Osteocyte (in vitro differentiated cells): ENCODE measurements around the gene DTHD1. TPM values are rescaled to one million over a fixed set of nuclear protein-coding genes. Genes with fewer than 3 reads are reported as not detected.

Experiments used
- DNase-seq: peaks from one replicate; pipeline ENCODE4 v3.0.0; 2021; ENCODE audit warnings: mixed read lengths; ENCODE audit not compliant: unreplicated experiment; ENCODE audit errors: extremely low spot score
- H3K27ac Mint-ChIP-seq: one replicate; pipeline ENCODE4 v1.8.0; 2021; ENCODE audit warnings: mild to moderate bottlenecking, mixed read lengths; ENCODE audit not compliant: unreplicated experiment
- H3K27me3 Mint-ChIP-seq: one replicate; pipeline ENCODE4 v1.8.0; 2021; ENCODE audit warnings: mixed read lengths; ENCODE audit not compliant: unreplicated experiment
- H3K36me3 Mint-ChIP-seq: one replicate; pipeline ENCODE4 v1.8.0; 2021; ENCODE audit warnings: mixed read lengths; ENCODE audit not compliant: unreplicated experiment
- H3K4me1 Mint-ChIP-seq: one replicate; pipeline ENCODE4 v1.8.0; 2021; ENCODE audit warnings: mixed read lengths; ENCODE audit not compliant: unreplicated experiment
- H3K4me3 Mint-ChIP-seq: one replicate; pipeline ENCODE4 v1.8.0; 2021; ENCODE audit warnings: mild to moderate bottlenecking, moderate library complexity, mixed read lengths; ENCODE audit not compliant: unreplicated experiment
- H3K9me3 Mint-ChIP-seq: one replicate; pipeline ENCODE4 v1.8.0; 2021; ENCODE audit warnings: mixed read lengths; ENCODE audit not compliant: unreplicated experiment
- total RNA-seq: library from RNA; stranded (reverse); gene quantifications from 2 replicates; pipeline ENCODE4 v1.2.1, GENCODE V29; 2021
- TF ChIP-seq, protein P1 (sequence below): fragments of 200-600 bp; sonication (generic); IDR thresholded peaks from 2 replicates; pipeline ENCODE4 v1.5.0; 2021; ENCODE audit warnings: antibody characterized with exemption, mild to moderate bottlenecking, moderate library complexity

DTHD1 gene
- total RNA-seq, 1 donor from 2014 or later = not detected

DNA sequence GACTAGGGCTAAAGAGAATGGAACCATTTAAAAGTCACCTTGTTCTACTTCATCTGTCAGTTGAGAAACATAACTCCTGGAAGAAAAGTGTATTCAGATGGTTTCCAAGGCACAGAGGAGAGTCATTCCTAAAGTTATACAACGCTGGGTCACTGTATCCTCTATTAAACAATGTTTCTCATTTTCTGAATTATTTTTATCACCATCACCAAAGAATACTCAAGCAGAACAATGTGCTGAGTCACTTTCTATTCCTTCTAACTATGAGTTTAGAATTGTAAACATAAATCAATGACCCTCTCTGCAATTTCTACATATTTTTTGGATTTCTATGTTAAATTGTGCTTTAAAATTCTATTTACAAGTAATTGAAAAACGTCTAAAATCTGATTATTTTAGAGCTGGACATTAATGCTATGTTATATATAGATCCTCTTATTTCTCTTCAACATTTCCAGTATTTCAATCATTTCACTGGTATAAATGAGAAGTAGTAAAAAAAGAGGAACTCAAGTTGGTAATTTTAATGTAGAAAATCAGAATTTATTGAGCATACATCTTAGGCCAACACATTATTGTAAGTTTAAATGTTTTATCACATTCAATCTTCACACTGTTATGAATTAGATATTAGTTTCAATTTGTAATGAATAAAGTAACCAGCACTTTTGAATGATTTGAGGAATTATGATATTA, 7.5 kb downstream of the DTHD1 start:
- DNase-seq = no peak
- Mint-ChIP-seq H3K36me3 (no peaks in the 10 kb centered on the region), H3K4me1 (peaks cover 16% of the 10 kb centered on the region), H3K9me3 (no peaks in the 10 kb centered on the region), H3K4me3 (no peak overlapping the region), H3K27ac (no peak overlapping the region), H3K27me3 (no peaks in the 10 kb centered on the region)
- TF ChIP-seq, protein P1, sequence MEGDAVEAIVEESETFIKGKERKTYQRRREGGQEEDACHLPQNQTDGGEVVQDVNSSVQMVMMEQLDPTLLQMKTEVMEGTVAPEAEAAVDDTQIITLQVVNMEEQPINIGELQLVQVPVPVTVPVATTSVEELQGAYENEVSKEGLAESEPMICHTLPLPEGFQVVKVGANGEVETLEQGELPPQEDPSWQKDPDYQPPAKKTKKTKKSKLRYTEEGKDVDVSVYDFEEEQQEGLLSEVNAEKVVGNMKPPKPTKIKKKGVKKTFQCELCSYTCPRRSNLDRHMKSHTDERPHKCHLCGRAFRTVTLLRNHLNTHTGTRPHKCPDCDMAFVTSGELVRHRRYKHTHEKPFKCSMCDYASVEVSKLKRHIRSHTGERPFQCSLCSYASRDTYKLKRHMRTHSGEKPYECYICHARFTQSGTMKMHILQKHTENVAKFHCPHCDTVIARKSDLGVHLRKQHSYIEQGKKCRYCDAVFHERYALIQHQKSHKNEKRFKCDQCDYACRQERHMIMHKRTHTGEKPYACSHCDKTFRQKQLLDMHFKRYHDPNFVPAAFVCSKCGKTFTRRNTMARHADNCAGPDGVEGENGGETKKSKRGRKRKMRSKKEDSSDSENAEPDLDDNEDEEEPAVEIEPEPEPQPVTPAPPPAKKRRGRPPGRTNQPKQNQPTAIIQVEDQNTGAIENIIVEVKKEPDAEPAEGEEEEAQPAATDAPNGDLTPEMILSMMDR = no peak

DNA sequence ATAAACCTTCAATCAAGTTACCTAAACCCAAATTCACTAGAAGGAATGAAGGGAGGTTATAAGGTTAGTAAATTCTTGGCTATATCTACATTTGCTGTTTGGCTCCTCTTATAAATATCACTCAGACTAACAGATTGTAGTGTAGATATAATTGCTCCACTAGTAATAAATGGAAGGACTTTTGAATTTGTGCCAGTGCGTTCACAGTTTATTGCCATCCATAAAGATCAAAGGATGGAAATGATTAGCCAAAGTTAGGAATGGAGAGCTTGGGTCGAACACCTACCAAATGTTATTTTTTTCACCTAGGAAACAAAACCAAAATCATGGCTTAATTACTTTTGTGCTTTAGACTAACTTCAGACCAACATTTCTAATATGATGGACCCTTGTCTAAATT, 9.2 kb downstream of the DTHD1 start:
- Mint-ChIP-seq H3K36me3 (no peaks in the 10 kb centered on the region), H3K9me3 (no peaks in the 10 kb centered on the region), H3K4me3 (no peak overlapping the region), H3K27ac (no peak overlapping the region), H3K27me3 (no peaks in the 10 kb centered on the region), H3K4me1 (peaks cover 11% of the 10 kb centered on the region)
- TF ChIP-seq, protein P1 = no peak
- DNase-seq = no peak

DNA sequence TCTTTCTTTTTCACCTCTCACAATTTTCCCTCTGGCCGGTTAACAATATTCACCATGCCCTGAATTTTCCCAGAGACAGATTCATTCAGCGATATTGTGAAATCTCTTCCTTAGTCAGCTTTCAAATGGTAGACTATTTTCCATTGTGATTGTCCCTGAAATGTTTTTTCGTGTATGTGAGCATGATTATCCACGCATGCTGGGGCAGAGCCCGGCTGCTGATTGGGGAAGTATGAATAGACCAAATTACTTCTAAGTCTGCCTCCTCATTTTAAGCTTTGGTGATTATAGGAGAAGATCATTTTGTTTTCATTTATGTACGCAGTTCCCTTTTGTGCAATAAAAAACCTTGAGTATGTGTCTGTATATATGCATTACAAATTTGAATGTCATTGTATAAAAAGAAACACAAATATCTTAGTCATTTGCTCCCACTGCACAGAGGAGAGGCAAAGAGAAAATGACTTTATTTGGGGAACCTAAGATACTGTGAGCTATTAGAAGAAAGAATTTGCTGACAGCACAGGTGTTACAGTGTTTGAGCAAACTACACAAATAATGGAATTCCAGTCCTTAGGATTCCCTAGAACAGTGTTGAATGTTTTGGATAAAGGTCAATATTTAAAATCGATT, 11.3 kb downstream of the DTHD1 start:
- no peaks in the 10 kb centered on the region for H3K36me3 Mint-ChIP-seq
- peaks cover 11% of the 10 kb centered on the region for H3K4me1 Mint-ChIP-seq
- no peak for DNase-seq
- no peak overlapping the region for H3K4me3 Mint-ChIP-seq
- H3K27ac Mint-ChIP-seq = no peak overlapping the region
- no peaks in the 10 kb centered on the region for H3K27me3 Mint-ChIP-seq
- no peaks in the 10 kb centered on the region for H3K9me3 Mint-ChIP-seq
- TF ChIP-seq, protein P1 = no peak

DNA sequence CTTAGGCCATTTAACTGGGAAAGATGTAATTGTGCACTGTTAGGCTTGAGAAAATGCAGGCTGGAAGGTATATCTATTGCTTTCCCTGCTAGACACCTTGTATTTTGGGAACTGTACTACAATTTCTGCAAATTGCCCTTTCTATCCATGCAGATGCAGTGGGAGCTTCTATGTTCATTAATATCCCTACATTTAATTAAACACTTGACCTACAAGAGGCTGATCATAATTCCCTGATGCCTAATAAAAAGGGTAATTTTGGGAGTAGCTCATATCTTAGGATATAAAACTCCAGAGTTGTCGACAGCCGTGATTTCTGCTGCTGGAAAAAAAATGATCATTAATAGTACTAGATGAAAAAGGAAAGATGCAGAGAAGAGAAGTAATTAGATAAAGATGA, 19.7 kb downstream of the DTHD1 start:
- H3K4me1 Mint-ChIP-seq = no peaks in the 10 kb centered on the region

More for the DNA sequence above, 19.7 kb downstream of the DTHD1 start:
- Mint-ChIP-seq H3K36me3 (no peaks in the 10 kb centered on the region), H3K27me3 (no peaks in the 10 kb centered on the region), H3K9me3 (no peaks in the 10 kb centered on the region), H3K27ac (no peak overlapping the region), H3K4me3 (no peak overlapping the region)
- TF ChIP-seq, protein P1 = no peak
- DNase-seq = no peak
